GM12878 (cell line): ENCODE measurements around the gene PLCB2. TPM values are rescaled to one million over a fixed set of nuclear protein-coding genes. Genes with fewer than 3 reads are reported as not detected.

Experiments used
- ATAC-seq: fragments of 200-7000 bp; cut with Tn5 transposase; 3 replicates; pipeline ENCODE4 v1.9.1; 2020; ENCODE audit warnings: mild to moderate bottlenecking, moderate library complexity
- BruUV-seq: library from RNA; stranded (reverse); fragments of 400-500 nt; replicated peaks from 2 replicates; lab custom pipeline; 2021; lab: Mats Ljungman, UMichigan
- CTCF ChIA-PET: fragments of 300-600 bp; sonication (Branson Sonifier 250); formaldehyde crosslinking; extraction: SDS; loops from one replicate; lab custom pipeline; 2021; ENCODE audit warnings: inconsistent platforms; lab: Yijun Ruan, JAX
- POLR2A ChIA-PET: fragments of 350-600 bp; formaldehyde crosslinking; extraction: SDS; loops from one replicate; lab custom pipeline; 2021; ENCODE audit warnings: inconsistent platforms; lab: Charles Lee
- RAD21 ChIA-PET: fragments of 300-600 bp; sonication (Branson Sonifier 250); formaldehyde crosslinking; loops from one replicate; lab custom pipeline; 2023; ENCODE audit warnings: antibody characterized with exemption; ENCODE audit not compliant: unreplicated experiment; lab: Charles Lee
- SMC1A ChIA-PET: fragments of 300-600 bp; sonication (Branson Sonifier 250); formaldehyde crosslinking; loops from one replicate; lab custom pipeline; 2023; ENCODE audit not compliant: unreplicated experiment, uncharacterized antibody; lab: Charles Lee
- DNase-seq: peaks from one replicate; pipeline ENCODE4 v3.0.0-alpha.2; 2011; ENCODE audit warnings: low read depth, low spot score
- FAIRE-seq: peaks from 3 replicates; lab custom pipeline; 2011; peaks lifted over from hg19 to GRCh38; lab: Jason Lieb, UNC
- H2AFZ ChIP-seq: 2 replicates; pipeline ENCODE4 v1.6.0; 2011; ENCODE audit warnings: low read depth, low read length, control low read depth; ENCODE audit not compliant: control insufficient read depth
- H3K27ac ChIP-seq: 2 replicates; pipeline ENCODE4 v1.5.1; 2011; ENCODE audit warnings: control low read depth; ENCODE audit not compliant: control insufficient read depth, insufficient read depth
- H3K27me3 ChIP-seq, 2 experiments: replicated peaks in 1 of 2; 2 replicates each; pipeline versions ENCODE4 v1.6.0 to v1.6.1; 2011; ENCODE audit warnings: low read length in 1 of 2; ENCODE audit not compliant: control insufficient read depth in 2 of 2, insufficient read depth in 2 of 2
- H3K36me3 ChIP-seq, 2 experiments: 2 replicates each; pipeline ENCODE4 v1.5.1; 2011; ENCODE audit warnings: low read length in 1 of 2; ENCODE audit not compliant: control insufficient read depth in 2 of 2, insufficient read depth in 2 of 2
- H3K4me1 ChIP-seq: 2 replicates; pipeline ENCODE4 v1.6.1; 2011; ENCODE audit warnings: mild to moderate bottlenecking, low read length, moderate library complexity, mixed read lengths; ENCODE audit not compliant: control insufficient read depth, insufficient read depth
- H3K4me2 ChIP-seq: 2 replicates; pipeline ENCODE4 v1.6.0; 2011; ENCODE audit warnings: control low read depth; ENCODE audit not compliant: control insufficient read depth, insufficient read depth
- H3K4me3 ChIP-seq: fragments of 200-600 bp; sonication (generic); 2 replicates; pipeline ENCODE4 v1.5.1; 2016
- H3K79me2 ChIP-seq: 2 replicates; pipeline ENCODE4 v1.6.0; 2011; ENCODE audit warnings: low read length; ENCODE audit not compliant: control insufficient read depth, insufficient read depth
- H3K9ac ChIP-seq: 2 replicates; pipeline ENCODE4 v1.8.0; 2011; ENCODE audit warnings: low read length, control low read depth, mixed read lengths; ENCODE audit not compliant: control insufficient read depth, insufficient read depth
- H3K9me3 ChIP-seq: replicated peaks from 3 replicates; pipeline ENCODE4 v1.5.1; 2011; ENCODE audit warnings: mild to moderate bottlenecking, low read length; ENCODE audit not compliant: control insufficient read depth, insufficient read depth
- H4K20me1 ChIP-seq: 2 replicates; pipeline ENCODE4 v1.6.0; 2011; ENCODE audit not compliant: control insufficient read depth, insufficient read depth
- BHLHE40 ChIP-seq, 2 experiments: fragments of 450-650 bp in 1 of 2; IDR thresholded peaks; 2 replicates each; pipeline ENCODE4 v1.6.1; 2011 to 2017; ENCODE audit warnings: low read depth in 2 of 2, borderline replicate concordance in 1 of 2, improper control_type of control experiment in 1 of 2, low read length in 1 of 2, mild to moderate bottlenecking in 1 of 2
- CHD2 ChIP-seq: IDR thresholded peaks from 2 replicates; pipeline ENCODE4 v1.6.1; 2011; ENCODE audit warnings: low read depth, low read length, improper control_type of control experiment, borderline replicate concordance
- EED ChIP-seq: sonication (generic); IDR thresholded peaks from 2 replicates; pipeline ENCODE4 v1.6.1; 2016; ENCODE audit warnings: antibody characterized with exemption, low read depth
- ESRRA ChIP-seq: IDR thresholded peaks from 2 replicates; pipeline ENCODE4 v1.6.1; 2012; ENCODE audit warnings: mild to moderate bottlenecking, low read length, improper control_type of control experiment
- ETV6 ChIP-seq, 2 experiments: fragments of 450-650 bp in 1 of 2; IDR thresholded peaks in 1 of 2; conservative IDR thresholded peaks in 1 of 2; 2 replicates each; pipeline ENCODE4 v1.6.1; 2014; ENCODE audit warnings: antibody characterized with exemption in 1 of 2, borderline replicate concordance in 1 of 2, low read depth in 1 of 2, mild to moderate bottlenecking in 1 of 2, moderate library complexity in 1 of 2
- HDAC6 ChIP-seq: fragments of 200-600 bp; sonication (generic); IDR thresholded peaks from one replicate; pipeline ENCODE4 v1.8.0; 2017; ENCODE audit warnings: antibody characterized with exemption; ENCODE audit not compliant: unreplicated experiment
- NFYA ChIP-seq: IDR thresholded peaks from 2 replicates; pipeline ENCODE4 v1.6.1; 2011; ENCODE audit warnings: low read depth, mild to moderate bottlenecking, low read length, improper control_type of control experiment, borderline replicate concordance
- POLR2A ChIP-seq: IDR thresholded peaks from 2 replicates; pipeline ENCODE4 v1.6.1; 2011; ENCODE audit warnings: low read depth, mild to moderate bottlenecking, low read length
- RFX5 ChIP-seq: IDR thresholded peaks from 2 replicates; pipeline ENCODE4 v1.6.1; 2011; ENCODE audit warnings: low read depth, low read length, improper control_type of control experiment
- TAF1 ChIP-seq: IDR thresholded peaks from 2 replicates; pipeline ENCODE4 v1.6.1; 2011; ENCODE audit warnings: mild to moderate bottlenecking, low read depth, low read length, borderline replicate concordance
- TBL1XR1 ChIP-seq: IDR thresholded peaks from 2 replicates; pipeline ENCODE4 v1.6.1; 2012; ENCODE audit warnings: low read depth, low read length, improper control_type of control experiment
- WRNIP1 ChIP-seq: IDR thresholded peaks from 2 replicates; pipeline ENCODE4 v1.6.1; 2011; ENCODE audit warnings: low read depth, low read length, improper control_type of control experiment, borderline replicate concordance
- ZBED1 ChIP-seq: IDR thresholded peaks from 2 replicates; pipeline ENCODE4 v1.6.1; 2016; ENCODE audit warnings: borderline replicate concordance
- WGBS: methylation state at CpG from one replicate; pipeline ENCODE4 v1.1.6; 2016; ENCODE audit warnings: low lambda C conversion rate; ENCODE audit not compliant: insufficient replicate concordance, insufficient coverage; ENCODE audit errors: missing lambda C conversion rate; 5-methylcytosine and 5-hydroxymethylcytosine counted together
- in situ Hi-C: fragments of 300-500 bp; cut with MboI; formaldehyde crosslinking; loops from 9 replicates; pipeline ENCODE4 v1.14.3; 2018; ENCODE audit warnings: mixed read lengths
- intact Hi-C: fragments of 100-400 bp; cut with micrococcal nuclease; formaldehyde crosslinking; loops from one replicate; pipeline ENCODE4 v1.14.2; 2022; ENCODE audit not compliant: unreplicated experiment
- polyA plus RNA-seq, 11 experiments: library from polyadenylated mRNA; depleted of rRNA in 4 of 11; unstranded in 6 of 11; stranded (reverse) in 5 of 11; fragments of >200 nt; fragmentation: Nextera tagmentation in 4 of 11; fragmentation: Illumina TruSeq in 1 of 11; extraction: Ambion mirVana in 4 of 11; extraction: Trizol in 1 of 11; gene quantifications; 1 replicate in 1 of 11; 2 replicates in 10 of 11; pipeline versions ENCODE4 v1.2.1 to v1.2.3, GENCODE V29; 2011 to 2016; ENCODE audit warnings: inconsistent platforms in 2 of 11, missing spikeins in 2 of 11, low read depth in 1 of 11
- total RNA-seq, 4 experiments: library from RNA; depleted of rRNA in 3 of 4; stranded (reverse); fragments of >200 nt in 3 of 4; fragmentation: Illumina TruSeq in 1 of 4; extraction: Trizol in 1 of 4; gene quantifications; 2 replicates each; pipeline versions ENCODE4 v1.2.1 to v1.2.3, GENCODE V29; 2013 to 2021
- TF ChIP-seq, protein P1 (sequence below): fragments of 450-650 bp; IDR thresholded peaks from 2 replicates; pipeline ENCODE4 v1.6.1; 2017; ENCODE audit warnings: borderline replicate concordance
- TF ChIP-seq, protein P2 (sequence below): fragments of 450-650 bp; formaldehyde crosslinking; IDR thresholded peaks from 2 replicates; pipeline ENCODE4 v1.4.0; 2022; ENCODE audit warnings: mild to moderate bottlenecking, moderate library complexity
- TF ChIP-seq, protein P3 (sequence below): IDR thresholded peaks from 2 replicates; pipeline ENCODE4 v1.6.1; 2012; ENCODE audit warnings: low read depth, low read length, improper control_type of control experiment

Gene PLCB2
- total and polyA plus RNA-seq, 10 of the 15 experiments (the other 5 are each of a cell fraction or from before 2014, with no cell fraction given): 1.2 to 39.4 (median 10.7) TPM

DNA sequence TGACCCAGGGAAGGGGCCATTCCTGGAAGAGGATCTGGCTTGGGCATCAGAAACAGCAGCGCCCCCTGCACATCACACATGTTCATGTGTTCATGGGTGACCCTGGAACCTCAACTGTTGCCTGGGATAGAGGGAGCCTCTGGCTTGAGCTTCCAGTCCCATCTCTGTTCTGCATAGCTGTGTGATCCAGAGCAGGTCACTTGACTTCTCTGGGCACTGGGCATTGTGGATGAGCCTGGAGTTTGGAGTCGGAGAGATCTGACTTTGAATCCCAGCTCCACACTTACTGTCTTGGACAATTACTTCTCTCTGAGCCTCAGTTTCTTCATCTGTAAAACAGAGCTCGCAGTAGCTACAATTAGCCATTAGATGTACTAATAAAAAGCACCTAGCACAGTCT lies 53.3 kb downstream of the PLCB2 start (continued):
- TF ChIP-seq, protein P1, sequence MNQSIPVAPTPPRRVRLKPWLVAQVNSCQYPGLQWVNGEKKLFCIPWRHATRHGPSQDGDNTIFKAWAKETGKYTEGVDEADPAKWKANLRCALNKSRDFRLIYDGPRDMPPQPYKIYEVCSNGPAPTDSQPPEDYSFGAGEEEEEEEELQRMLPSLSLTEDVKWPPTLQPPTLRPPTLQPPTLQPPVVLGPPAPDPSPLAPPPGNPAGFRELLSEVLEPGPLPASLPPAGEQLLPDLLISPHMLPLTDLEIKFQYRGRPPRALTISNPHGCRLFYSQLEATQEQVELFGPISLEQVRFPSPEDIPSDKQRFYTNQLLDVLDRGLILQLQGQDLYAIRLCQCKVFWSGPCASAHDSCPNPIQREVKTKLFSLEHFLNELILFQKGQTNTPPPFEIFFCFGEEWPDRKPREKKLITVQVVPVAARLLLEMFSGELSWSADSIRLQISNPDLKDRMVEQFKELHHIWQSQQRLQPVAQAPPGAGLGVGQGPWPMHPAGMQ: no peak
- TF ChIP-seq ZBED1: no peak
- TF ChIP-seq ETV6 (conservative IDR thresholded peaks at IDR 0.05 in 1 of 2, IDR thresholded peaks at IDR 0.05 in 1 of 2; ENCODE audit: borderline replicate concordance in 1 of 2, low read depth in 1 of 2): no peak

DNA sequence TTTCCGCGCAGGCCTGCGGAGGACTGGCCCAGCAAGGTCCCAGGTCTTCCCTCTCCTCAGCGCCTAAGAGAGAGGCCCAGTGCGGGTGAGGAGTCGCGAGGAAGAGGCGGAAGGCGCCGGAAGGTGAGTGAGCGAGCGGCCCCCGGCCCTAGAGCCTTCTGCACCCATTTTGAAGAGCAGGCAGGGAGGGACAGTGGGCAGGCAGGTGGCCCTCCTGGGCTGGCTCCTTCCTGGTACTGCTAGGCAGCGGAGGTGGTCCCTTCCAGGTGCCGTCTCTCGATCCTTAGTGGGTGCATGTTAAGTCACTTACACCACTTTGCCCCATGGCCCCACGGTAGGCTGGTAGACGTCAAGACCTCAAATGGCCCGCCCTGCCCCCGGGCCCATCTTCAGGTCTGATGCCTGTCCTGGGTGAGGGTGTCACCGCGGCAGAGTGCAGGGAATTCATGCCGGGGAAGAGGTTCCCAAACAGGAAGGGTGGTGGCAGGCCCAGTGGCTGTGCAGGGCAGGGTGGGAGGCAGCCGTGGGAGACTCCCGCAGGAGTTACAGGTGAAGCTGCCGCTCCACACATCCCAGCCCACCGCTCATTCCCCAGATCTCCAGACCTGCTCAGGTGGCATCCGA lies 54.5 kb downstream of the PLCB2 start:
- ChIA-PET SMC1A (no interaction called here), RAD21 (no interaction called here), CTCF (interaction anchor here (2.5 kb wide), 1 partner anchor 20 kb away, joined by 15 read pairs; no protein-coding TSS in a partner anchor), POLR2A (no interaction called here)
- intact Hi-C loops (no loop called here), in situ Hi-C loops (no loop called here)
- no peaks in the 10 kb centered on the region for H3K9me3 ChIP-seq
- no TSS peak for BruUV-seq
- DNase-seq (no peak), FAIRE-seq (no peak), ATAC-seq (peak; percentile 45)
- H3K27me3 ChIP-seq: peaks cover 0 to 9% of the 10 kb centered on the region in 2 experiments; a peak in 3 of 4 replicates
- H3K27ac ChIP-seq: no peak overlapping the region
- no peaks in the 10 kb centered on the region for H4K20me1 ChIP-seq
- H3K36me3 ChIP-seq: no peaks in the 10 kb centered on the region
- H2AFZ ChIP-seq: peak overlapping the region; percentile 47
- H3K4me1 ChIP-seq: peaks cover 3% of the 10 kb centered on the region; the same call in 1 of the 2 replicates
- H3K9ac ChIP-seq: no peak overlapping the region
- peak overlapping the region; percentile 77 for H3K4me2 ChIP-seq
- no peaks in the 10 kb centered on the region for H3K79me2 ChIP-seq
- 45% methylated on average over 28 of the region's 28 CpGs for WGBS
- H3K4me3 ChIP-seq: peak overlapping the region; percentile 58; the same call in 1 of the 2 replicates
- TF ChIP-seq, protein P2, sequence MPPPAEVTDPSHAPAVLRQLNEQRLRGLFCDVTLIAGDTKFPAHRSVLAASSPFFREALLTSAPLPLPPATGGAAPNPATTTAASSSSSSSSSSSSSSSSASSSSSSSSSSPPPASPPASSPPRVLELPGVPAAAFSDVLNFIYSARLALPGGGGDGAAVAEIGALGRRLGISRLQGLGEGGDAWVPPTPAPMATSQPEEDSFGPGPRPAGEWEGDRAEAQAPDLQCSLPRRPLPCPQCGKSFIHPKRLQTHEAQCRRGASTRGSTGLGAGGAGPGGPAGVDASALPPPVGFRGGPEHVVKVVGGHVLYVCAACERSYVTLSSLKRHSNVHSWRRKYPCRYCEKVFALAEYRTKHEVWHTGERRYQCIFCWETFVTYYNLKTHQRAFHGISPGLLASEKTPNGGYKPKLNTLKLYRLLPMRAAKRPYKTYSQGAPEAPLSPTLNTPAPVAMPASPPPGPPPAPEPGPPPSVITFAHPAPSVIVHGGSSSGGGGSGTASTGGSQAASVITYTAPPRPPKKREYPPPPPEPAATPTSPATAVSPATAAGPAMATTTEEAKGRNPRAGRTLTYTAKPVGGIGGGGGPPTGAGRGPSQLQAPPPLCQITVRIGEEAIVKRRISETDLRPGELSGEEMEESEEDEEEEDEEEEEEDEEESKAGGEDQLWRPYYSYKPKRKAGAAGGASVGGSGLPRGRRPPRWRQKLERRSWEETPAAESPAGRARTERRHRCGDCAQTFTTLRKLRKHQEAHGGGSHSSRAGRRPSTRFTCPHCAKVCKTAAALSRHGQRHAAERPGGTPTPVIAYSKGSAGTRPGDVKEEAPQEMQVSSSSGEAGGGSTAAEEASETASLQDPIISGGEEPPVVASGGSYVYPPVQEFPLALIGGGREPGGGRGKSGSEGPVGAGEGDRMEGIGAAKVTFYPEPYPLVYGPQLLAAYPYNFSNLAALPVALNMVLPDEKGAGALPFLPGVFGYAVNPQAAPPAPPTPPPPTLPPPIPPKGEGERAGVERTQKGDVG (CRISPR knock-in tag): no peak
- no peak for TF ChIP-seq HDAC6
- no peak for TF ChIP-seq TAF1
- TF ChIP-seq WRNIP1: no peak
- no peak for TF ChIP-seq TBL1XR1
- no peak for TF ChIP-seq BHLHE40 (IDR thresholded peaks at IDR 0.05; ENCODE audit: borderline replicate concordance in 1 of 2, low read depth in 2 of 2, low read length in 1 of 2)
- no peak for TF ChIP-seq EED
- TF ChIP-seq CHD2: no peak
- TF ChIP-seq, protein P3, sequence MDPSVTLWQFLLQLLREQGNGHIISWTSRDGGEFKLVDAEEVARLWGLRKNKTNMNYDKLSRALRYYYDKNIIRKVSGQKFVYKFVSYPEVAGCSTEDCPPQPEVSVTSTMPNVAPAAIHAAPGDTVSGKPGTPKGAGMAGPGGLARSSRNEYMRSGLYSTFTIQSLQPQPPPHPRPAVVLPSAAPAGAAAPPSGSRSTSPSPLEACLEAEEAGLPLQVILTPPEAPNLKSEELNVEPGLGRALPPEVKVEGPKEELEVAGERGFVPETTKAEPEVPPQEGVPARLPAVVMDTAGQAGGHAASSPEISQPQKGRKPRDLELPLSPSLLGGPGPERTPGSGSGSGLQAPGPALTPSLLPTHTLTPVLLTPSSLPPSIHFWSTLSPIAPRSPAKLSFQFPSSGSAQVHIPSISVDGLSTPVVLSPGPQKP: no peak
- TF ChIP-seq RFX5: no peak
- no peak for TF ChIP-seq ESRRA
- TF ChIP-seq POLR2A: no peak
- no peak for TF ChIP-seq NFYA
